RWPE1 (cell line): ENCODE results near the gene CCDC78.

Experiments
- CTCF ChIA-PET: fragments of 350-600 bp; sonication (Branson Sonifier 250); formaldehyde crosslinking; extraction: SDS; loops from one replicate; lab custom pipeline; 2021; lab: Yijun Ruan, JAX
- POLR2A ChIA-PET: fragments of 400-600 bp; formaldehyde crosslinking; extraction: SDS; loops from one replicate; lab custom pipeline; 2020; ENCODE audit warnings: antibody characterized with exemption; ENCODE audit not compliant: low non-redundant PET; lab: Yijun Ruan, JAX
- DNase-seq: peaks from one replicate; pipeline ENCODE4 v3.0.0; 2012; ENCODE audit warnings: low spot score
- H3K27ac ChIP-seq: fragments of 450-650 bp; 2 replicates; pipeline ENCODE4 v1.5.1; 2017
- TF ChIP-seq, protein P1 (sequence below): fragments of 450-650 bp; conservative IDR thresholded peaks from 2 replicates; pipeline ENCODE4 v1.5.1; 2017; ENCODE audit warnings: low read depth, mild to moderate bottlenecking

Gene CCDC78

GRCh38 chr16:706189-707061 lies 19.8 kb downstream of the CCDC78 start:
- TF ChIP-seq, protein P1, sequence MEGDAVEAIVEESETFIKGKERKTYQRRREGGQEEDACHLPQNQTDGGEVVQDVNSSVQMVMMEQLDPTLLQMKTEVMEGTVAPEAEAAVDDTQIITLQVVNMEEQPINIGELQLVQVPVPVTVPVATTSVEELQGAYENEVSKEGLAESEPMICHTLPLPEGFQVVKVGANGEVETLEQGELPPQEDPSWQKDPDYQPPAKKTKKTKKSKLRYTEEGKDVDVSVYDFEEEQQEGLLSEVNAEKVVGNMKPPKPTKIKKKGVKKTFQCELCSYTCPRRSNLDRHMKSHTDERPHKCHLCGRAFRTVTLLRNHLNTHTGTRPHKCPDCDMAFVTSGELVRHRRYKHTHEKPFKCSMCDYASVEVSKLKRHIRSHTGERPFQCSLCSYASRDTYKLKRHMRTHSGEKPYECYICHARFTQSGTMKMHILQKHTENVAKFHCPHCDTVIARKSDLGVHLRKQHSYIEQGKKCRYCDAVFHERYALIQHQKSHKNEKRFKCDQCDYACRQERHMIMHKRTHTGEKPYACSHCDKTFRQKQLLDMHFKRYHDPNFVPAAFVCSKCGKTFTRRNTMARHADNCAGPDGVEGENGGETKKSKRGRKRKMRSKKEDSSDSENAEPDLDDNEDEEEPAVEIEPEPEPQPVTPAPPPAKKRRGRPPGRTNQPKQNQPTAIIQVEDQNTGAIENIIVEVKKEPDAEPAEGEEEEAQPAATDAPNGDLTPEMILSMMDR = no peak
- DNase-seq = no peak
- peak overlapping the region; percentile 87 for H3K27ac ChIP-seq
- POLR2A ChIA-PET = interaction anchor here (0.6 to 2.0 kb wide), 2 partner anchors 9 to 11 kb away, joined by 6 to 9 read pairs; no protein-coding TSS in a partner anchor
- CTCF ChIA-PET = interaction anchor here (0.6 to 1.1 kb wide), 3 partner anchors 49 to 79 kb away, joined by 3 to 5 read pairs (median 3); partner anchors contain the start of gene WDR90

- ChIA-PET POLR2A (no interaction called here), CTCF (no interaction called here)
- peak within 1 kb of the TSS; percentile 87 for H3K27ac ChIP-seq
- TF ChIP-seq, protein P1 = no peak
- DNase-seq = peak; percentile 74
Observed at GRCh38 chr16:705431-706188, 20.6 kb downstream of the CCDC78 start, which contains the start of gene FBXL16. Gene FBXL16, minus strand, starts transcription at chr16:705801. Its CDS starts 8,396 bp downstream, at chr16:697405.

GRCh38 chr16:704552-705380 lies 21.5 kb downstream of the CCDC78 start:
- no peak for DNase-seq
- POLR2A ChIA-PET = no interaction called here
- CTCF ChIA-PET = interaction anchor here (0.5 kb wide), 1 partner anchor 256 kb away, joined by 3 read pairs; no protein-coding TSS in a partner anchor
- peak overlapping the region; percentile 87 for H3K27ac ChIP-seq
- TF ChIP-seq, protein P1 = no peak

DNA sequence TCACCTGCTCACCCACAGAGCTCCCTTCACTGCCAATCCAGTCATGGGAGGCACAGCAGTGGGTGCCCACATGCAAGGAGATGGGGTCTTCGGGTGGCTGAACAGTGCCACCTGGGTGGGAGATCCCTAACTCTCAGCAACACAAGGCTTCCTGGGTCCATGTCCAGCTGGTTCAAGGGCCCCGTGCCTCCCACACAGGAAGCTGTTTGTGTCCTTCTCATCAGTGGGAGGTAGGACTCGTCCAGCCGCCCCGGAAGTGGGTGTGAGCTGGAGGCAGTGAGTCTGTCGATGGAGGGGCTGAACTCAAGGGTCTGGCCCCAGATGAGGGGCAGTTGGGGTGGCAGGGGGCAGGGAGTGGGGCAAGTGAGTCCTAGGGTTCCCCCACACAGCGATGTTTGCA lies 22.2 kb downstream of the CCDC78 start:
- TF ChIP-seq, protein P1 = no peak
- ChIA-PET POLR2A (interaction anchor here (0.6 kb wide), 1 partner anchor 110 kb away, joined by 3 read pairs; no protein-coding TSS in a partner anchor), CTCF (interaction anchor here (0.5 to 0.9 kb wide), 2 partner anchors 81 to 255 kb away, joined by 3 read pairs; no protein-coding TSS in a partner anchor)
- peak overlapping the region; percentile 87 for H3K27ac ChIP-seq
- no peak for DNase-seq

GRCh38 chr16:703406-703805 lies 22.8 kb downstream of the CCDC78 start:
- DNase-seq = no peak
- ChIA-PET POLR2A (interaction anchor here (0.6 to 1.3 kb wide), 2 partner anchors 10 to 109 kb away, joined by 3 to 5 read pairs; no protein-coding TSS in a partner anchor), CTCF (interaction anchor here (0.9 kb wide), 1 partner anchor 82 kb away, joined by 3 read pairs; no protein-coding TSS in a partner anchor)
- H3K27ac ChIP-seq = no peak overlapping the region; the same call in 1 of the 2 replicates
- TF ChIP-seq, protein P1 = no peak
